HG03354 (cell line): ENCODE results near the gene TRIM23.

Experiments
- ATAC-seq: cut with Tn5 transposase; IDR thresholded peaks from one replicate; pipeline ENCODE4 v1.9.1; 2021; ENCODE audit warnings: mild to moderate bottlenecking; ENCODE audit not compliant: unreplicated experiment, poor library complexity, severe bottlenecking

Gene TRIM23

DNA sequence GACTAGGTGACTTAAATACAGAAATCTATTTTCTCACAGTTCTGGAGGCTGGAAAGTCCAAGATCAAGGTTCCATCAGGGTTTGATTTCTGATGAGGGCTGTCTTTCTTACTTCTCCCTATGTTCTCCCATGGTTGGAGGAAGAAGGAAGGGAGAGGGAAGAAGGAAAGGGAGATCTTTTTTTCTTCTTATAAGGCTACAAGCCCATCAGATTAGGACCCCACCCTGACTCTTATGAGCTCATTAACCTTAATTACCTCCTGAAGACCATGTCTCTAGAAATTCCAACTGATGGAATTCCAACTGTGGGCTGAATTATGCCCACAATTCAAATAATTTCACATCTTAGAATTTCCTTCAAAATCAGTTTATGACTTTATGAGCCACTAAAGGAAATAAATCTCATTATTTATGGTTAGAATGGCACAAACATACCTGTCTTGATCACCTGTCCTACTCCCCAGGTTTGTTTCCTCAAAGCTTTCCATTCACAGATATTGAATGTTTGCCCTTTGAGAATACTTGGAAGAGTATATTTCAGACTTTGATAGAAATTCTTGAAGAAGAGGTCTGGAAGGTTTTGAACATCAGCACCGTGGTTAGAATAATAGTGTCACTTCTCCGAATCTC, 53.4 kb downstream of the TRIM23 start:
- no peak for ATAC-seq

DNA sequence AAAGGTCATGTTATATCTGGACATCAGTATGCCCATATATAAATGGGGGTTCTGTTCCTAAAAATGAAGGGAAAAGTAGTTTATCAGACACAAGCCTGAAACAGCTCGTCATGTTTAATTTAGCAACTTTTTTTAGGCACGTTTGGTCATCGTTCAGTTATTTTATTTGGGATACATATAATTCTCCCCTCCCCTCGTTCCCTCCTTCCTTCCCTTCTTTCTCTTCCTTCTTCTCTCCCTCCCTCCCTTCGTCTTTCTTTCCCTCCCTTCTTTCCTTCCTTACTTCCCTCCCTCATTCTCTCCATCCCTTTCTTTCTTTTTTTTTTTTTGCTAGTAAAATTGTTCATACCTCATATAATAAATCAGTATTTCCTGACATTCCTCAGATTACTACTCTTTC, 57.6 kb downstream of the TRIM23 start:
- no peak for ATAC-seq

DNA sequence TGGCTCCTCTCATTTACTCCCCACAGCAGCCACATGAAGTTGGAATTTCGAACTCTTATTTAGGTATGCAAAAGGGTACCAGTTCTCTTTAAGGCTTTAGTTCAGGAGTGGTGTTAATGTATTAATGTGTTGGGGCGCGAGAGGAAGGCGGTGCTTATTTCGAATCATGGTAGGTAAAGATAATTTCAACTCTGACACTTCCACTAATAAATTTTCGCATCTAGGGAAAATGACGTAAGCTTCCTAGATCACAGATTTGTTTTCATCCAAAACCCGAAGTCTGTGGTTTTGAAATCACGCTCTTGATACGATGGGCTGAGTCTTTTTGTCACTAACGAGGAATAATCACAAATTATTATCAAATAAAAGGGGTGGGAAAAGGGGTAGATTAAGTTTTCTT, 60.4 kb downstream of the TRIM23 start:
- ATAC-seq = no peak

DNA sequence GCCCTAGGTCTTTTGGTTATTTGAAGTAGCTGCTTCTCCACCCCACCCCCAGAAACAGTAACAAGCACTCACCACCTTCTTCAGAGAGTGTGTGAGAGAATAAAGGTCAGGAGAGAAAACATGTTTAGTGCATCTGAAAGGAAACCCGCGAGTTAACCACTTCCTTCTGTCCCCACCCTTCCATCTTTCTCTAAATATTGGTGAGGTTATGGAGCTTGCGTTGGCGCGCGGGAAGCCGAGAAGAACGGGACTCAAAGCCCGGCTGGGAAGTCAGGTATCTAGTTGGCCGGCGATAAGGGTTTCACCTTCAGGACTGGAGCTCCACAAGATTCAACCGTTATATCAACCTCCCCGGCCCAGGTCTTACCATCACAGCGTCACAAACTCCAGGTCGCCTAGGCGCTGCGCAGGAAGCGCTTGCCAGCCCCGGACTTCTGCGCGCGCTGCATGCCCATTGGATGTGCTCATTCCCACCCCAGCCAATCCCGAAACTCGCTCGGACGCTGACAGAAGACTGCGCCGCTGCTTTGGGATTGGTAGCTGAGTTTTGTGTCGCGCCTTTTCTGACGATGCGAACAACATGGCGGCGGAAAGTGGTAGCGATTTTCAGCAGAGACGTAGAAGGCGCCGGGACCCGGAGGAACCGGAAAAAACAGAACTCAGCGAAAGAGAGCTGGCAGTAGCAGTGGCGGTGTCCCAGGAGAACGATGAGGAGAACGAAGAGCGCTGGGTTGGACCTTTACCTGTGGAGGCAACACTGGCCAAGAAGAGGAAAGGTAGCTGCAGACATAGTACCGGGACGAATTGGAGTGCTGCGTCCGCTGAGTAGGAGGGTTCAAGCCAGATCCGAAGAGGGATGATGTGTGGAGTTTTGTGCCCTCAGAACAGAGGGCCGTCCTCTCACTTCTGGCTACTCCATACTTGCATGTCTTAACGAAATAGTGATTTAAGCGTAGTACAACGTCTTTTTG, 61.1 kb downstream of the TRIM23 start, which contains the start of the genes CENPK and PPWD1:
TSS of gene CENPK (minus strand) at position 438 of the 971 bp plus-strand sequence. CDS start 8,261 bp downstream, outside the sequence.
TSS of gene PPWD1 (plus strand) at position 566 of the 971 bp plus-strand sequence. CDS start at position 581, 15 bp downstream.
- ATAC-seq = peak; percentile 99

DNA sequence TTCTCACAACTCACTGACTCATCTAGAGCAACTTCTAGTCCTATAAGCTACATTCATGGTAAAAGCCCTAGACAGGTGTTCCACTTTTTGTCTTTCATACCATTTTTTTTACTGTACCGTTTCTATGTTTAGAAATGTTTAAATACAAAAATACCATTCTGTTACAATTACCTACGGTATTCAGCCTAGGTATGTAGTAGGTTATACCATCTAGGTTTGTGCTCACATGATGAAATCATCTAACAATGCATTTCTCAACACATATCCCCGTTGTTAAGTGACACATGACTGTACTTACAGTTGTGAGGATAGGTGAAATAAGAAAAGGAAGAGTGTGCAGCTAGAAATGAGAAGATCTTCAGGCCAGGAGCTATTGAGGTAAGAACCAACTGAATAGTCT, 67.4 kb downstream of the TRIM23 start:
- no peak for ATAC-seq

DNA sequence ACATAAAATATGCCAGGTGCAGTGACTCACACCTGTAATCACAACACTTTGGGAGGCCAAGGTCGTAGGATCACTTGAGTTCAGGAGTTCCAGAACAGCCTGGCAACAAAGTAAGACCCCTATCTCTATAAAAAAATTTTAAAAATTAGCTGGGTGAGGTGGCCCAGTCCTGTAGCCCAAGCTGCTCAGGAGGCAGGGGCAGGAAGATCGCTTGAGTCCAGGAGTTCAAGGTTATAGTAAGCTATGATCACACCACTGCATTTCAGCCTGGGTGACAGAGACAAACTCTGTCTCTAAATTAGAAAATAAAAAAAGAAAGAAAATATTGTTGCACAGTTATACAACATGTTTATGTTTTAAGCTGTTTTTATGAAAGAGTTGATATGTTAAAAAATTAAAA, 68.0 kb downstream of the TRIM23 start:
- ATAC-seq = no peak

DNA sequence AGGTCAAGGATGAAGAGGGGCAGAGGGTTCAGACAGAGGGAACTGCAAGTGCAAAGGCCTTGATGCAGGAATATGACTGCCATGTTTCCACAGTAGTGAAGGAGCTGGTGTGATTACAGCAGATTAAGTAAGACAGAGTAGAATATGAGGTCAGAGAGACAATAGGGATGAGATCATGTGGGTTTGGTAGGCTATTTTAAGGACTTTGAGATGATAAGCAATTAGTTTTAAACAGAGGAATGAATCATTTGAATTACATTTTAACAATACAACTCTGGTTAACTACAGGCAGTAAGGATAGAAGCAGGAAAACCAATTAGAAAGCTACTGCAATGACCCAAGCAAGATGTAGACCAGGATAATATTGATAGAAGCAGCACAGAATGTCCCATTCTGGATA, 68.8 kb downstream of the TRIM23 start:
- ATAC-seq = no peak

DNA sequence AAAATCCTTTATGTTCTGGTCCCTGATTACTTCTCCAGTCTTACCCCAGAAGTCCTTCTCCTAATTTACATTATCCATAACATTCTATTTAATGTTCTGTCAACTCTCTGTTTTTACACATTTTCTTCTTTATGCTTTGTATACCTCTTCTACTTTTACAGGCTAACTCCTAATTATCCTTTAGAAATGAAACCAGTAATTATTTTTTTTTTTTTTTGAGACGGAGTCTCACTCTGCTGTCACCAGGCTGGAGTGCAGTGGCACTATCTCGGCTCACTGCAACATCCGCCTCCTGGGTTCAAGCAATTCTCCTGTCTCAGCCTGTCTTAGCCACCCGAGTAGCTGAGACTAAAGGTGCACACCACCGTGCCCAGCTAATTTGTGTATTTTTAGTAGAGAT, 70.2 kb downstream of the TRIM23 start:
- ATAC-seq = no peak

DNA sequence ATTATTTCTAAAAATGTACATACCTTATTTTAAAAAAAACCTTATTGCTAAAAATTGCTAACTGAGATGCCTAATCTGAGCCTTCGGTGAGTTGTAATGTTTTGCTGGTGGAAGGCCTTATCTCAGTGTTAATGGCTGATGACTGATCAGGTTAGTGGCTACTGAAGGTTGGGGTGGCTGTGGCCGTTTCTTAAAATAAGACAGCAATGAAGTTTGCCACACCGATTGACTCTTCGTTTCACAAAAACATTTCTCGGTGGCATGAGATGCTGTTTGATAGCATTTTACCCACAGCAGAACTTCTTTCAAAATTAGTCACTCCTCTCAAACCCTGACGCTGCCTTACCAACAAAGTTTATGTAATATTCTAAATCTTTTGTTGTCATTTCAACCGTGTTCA, 75.9 kb downstream of the TRIM23 start:
- ATAC-seq = no peak

DNA sequence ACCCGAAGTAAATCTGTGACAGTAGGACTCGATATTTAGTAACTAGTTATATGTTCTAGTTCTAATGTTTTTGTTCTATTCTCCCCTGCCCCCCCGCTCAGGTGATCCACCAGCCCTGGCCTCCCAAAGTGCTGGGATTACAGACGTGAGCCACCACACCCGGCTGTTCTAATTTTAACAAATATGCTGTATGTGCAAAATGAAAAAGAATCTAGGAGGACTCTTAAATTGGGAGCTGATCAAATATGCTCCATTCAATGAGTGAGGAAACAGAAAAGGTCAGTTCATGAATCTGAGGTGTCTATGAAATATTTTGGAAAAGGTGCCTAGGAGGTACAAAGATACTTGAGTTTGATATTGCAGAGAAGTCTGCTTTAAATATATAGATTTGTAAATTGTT, 78.0 kb downstream of the TRIM23 start:
- ATAC-seq = no peak

DNA sequence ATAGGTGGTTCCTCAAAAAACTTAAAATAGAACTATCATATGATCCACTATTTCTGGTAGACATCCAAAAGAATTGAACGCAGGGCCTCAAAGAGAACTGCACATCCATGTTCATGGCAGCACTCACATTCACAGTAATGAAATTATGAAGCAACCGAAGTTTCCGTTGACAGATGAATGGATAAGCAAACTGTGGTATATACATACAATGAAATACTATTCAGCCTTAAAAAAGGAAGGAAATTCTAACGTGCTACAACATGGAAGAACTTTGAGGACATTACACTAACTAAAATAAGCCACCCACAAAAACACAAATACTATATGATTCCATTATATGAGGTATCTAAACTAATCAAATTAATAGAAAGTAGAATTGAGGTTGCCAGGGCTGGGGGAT, 79.7 kb downstream of the TRIM23 start:
- no peak for ATAC-seq

DNA sequence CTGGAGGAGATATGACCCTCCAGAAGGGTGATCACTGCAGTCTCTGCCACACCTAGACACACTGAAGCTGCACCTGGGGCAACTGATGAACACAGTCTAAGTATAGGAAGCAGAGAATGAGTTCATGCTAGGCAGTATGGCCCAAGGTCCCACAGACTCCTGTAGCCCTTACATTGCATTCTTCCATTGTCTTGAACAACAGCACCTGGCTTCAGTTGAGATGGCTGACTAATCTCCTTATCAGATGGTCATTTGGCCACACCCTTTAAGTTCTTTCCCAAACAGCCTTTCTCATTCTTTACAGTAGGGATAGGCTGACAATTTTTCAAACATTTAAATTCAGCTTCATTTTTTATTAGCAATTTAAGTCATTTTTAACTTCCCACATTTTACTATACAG, 84.3 kb downstream of the TRIM23 start:
- ATAC-seq = no peak
